SK-N-SH (cell line): Measurements from ENCODE around the gene SFXN3. TPM values are rescaled to one million over a fixed set of nuclear protein-coding genes. Genes with fewer than 3 reads are reported as not detected.

Experiments used
- CTCF ChIA-PET: fragments of 300-600, 350-600 bp; formaldehyde crosslinking; extraction: SDS; loops from one replicate; lab custom pipeline; 2021; lab: Yijun Ruan, JAX
- POLR2A ChIA-PET: fragments of 350-600 bp; sonication (Branson Sonifier 250); formaldehyde crosslinking; extraction: SDS; loops from one replicate; lab custom pipeline; 2020; ENCODE audit warnings: antibody characterized with exemption, inconsistent platforms; lab: Yijun Ruan, JAX
- DNase-seq: peaks from one replicate; pipeline ENCODE4 v3.0.0; 2012
- H2AFZ ChIP-seq: fragments of 200-600 bp; sonication (generic); 2 replicates; pipeline ENCODE4 v1.8.1; 2016; ENCODE audit warnings: antibody characterized with exemption, mild to moderate bottlenecking, low read depth
- H3F3A ChIP-seq: fragments of 200-600 bp; sonication (generic); replicated peaks from 2 replicates; pipeline ENCODE3; 2016; ENCODE audit warnings: antibody characterized with exemption, mild to moderate bottlenecking; ENCODE audit not compliant: insufficient read depth
- H3K27ac ChIP-seq, 2 experiments: fragments of 200-500 bp in 1 of 2; fragments of 200-600 bp in 1 of 2; sonication (Bioruptor generic) in 1 of 2; sonication (generic), shearing (Covaris generic) in 1 of 2; 2 replicates each; pipeline versions ENCODE4 v1.5.1 to v1.6.1; 2014 to 2016; ENCODE audit warnings: low read depth in 2 of 2, inconsistent platforms in 1 of 2, low read length in 1 of 2, mild to moderate bottlenecking in 1 of 2, mixed read lengths in 1 of 2
- H3K27me3 ChIP-seq: fragments of 200-600 bp; sonication (generic), shearing (Covaris generic); 2 replicates; pipeline ENCODE4 v1.6.1; 2016; ENCODE audit warnings: mixed run types; ENCODE audit not compliant: insufficient read depth
- H3K36me3 ChIP-seq, 2 experiments: fragments of 200-500 bp in 1 of 2; fragments of 200-600 bp in 1 of 2; sonication (Bioruptor generic) in 1 of 2; sonication (generic) in 1 of 2; replicated peaks in 1 of 2; 2 replicates each; pipeline versions ENCODE3 to v1.5.1; 2014 to 2016; ENCODE audit warnings: low read length in 1 of 2, mild to moderate bottlenecking in 1 of 2; ENCODE audit not compliant: insufficient read depth in 2 of 2, control insufficient read depth in 1 of 2
- H3K4me1 ChIP-seq, 2 experiments: fragments of 200-500 bp in 1 of 2; fragments of 200-600 bp in 1 of 2; sonication (Bioruptor generic) in 1 of 2; sonication (generic), shearing (Covaris generic) in 1 of 2; 2 replicates each; pipeline versions ENCODE4 v1.5.1 to v1.6.1; 2014 to 2016; ENCODE audit warnings: low read depth in 1 of 2, low read length in 1 of 2, mixed run types in 1 of 2; ENCODE audit not compliant: insufficient read depth in 2 of 2, control insufficient read depth in 1 of 2
- H3K4me2 ChIP-seq: fragments of 200-600 bp; sonication (generic), shearing (Covaris generic); 2 replicates; pipeline ENCODE4 v1.6.1; 2017; ENCODE audit warnings: mixed run types
- H3K4me3 ChIP-seq, 2 experiments: fragments of 200-500 bp in 1 of 2; fragments of 200-600 bp in 1 of 2; sonication (Bioruptor generic) in 1 of 2; sonication (generic), shearing (Covaris generic) in 1 of 2; 2 replicates each; pipeline versions ENCODE4 v1.5.1 to v1.8.1; 2014 to 2016; ENCODE audit warnings: low read depth in 2 of 2, inconsistent platforms in 1 of 2, low read length in 1 of 2, mild to moderate bottlenecking in 1 of 2, mixed read lengths in 1 of 2, moderate library complexity in 1 of 2
- H3K79me2 ChIP-seq: fragments of 200-600 bp; sonication (generic); 2 replicates; pipeline ENCODE4 v1.8.1; 2017; ENCODE audit warnings: mild to moderate bottlenecking; ENCODE audit not compliant: insufficient read depth
- H3K9ac ChIP-seq: fragments of 200-600 bp; sonication (generic); 2 replicates; pipeline ENCODE4 v1.6.1; 2017; ENCODE audit warnings: mixed run types
- H3K9me2 ChIP-seq: fragments of 200-600 bp; sonication (generic); 2 replicates; pipeline ENCODE4 v1.6.1; 2017; ENCODE audit warnings: mixed run types
- H3K9me3 ChIP-seq: fragments of 200-600 bp; sonication (generic); 2 replicates; pipeline ENCODE4 v1.6.1; 2017; ENCODE audit warnings: mixed run types, mild to moderate bottlenecking, moderate library complexity
- H4K20me1 ChIP-seq: fragments of 200-600 bp; sonication (generic); 2 replicates; pipeline ENCODE4 v1.6.1; 2017; ENCODE audit warnings: mild to moderate bottlenecking, mixed run types; ENCODE audit not compliant: insufficient read depth
- CHD2 ChIP-seq: fragments of 150-350 bp; IDR thresholded peaks from 2 replicates; pipeline ENCODE4 v1.6.1; 2018; ENCODE audit warnings: low read length; ENCODE audit not compliant: partially characterized antibody
- GABPA ChIP-seq: IDR thresholded peaks from 2 replicates; pipeline ENCODE4 v1.4.0; 2012; ENCODE audit warnings: low read depth, mild to moderate bottlenecking
- MAX ChIP-seq: IDR thresholded peaks from 2 replicates; pipeline ENCODE4 v1.4.0; 2012; ENCODE audit warnings: low read depth
- POLR2AphosphoS5 ChIP-seq: IDR thresholded peaks from 2 replicates; pipeline ENCODE4 v1.6.1; 2012; ENCODE audit warnings: low read depth, low read length
- RAD21 ChIP-seq: IDR thresholded peaks from 2 replicates; pipeline ENCODE4 v1.6.1; 2012; ENCODE audit warnings: mild to moderate bottlenecking, low read length
- RCOR1 ChIP-seq: fragments of 150-350 bp; IDR thresholded peaks from 2 replicates; pipeline ENCODE4 v1.6.1; 2017; ENCODE audit warnings: antibody characterized with exemption, low read length
- RFX5 ChIP-seq: IDR thresholded peaks from 2 replicates; pipeline ENCODE4 v1.6.1; 2012; ENCODE audit warnings: mild to moderate bottlenecking, improper control_type of control experiment, low read length
- SMC3 ChIP-seq: IDR thresholded peaks from 2 replicates; pipeline ENCODE4 v1.6.1; 2012; ENCODE audit warnings: low read depth, low read length, improper control_type of control experiment
- TCF12 ChIP-seq: IDR thresholded peaks from 2 replicates; pipeline ENCODE4 v1.4.0; 2012
- TEAD4 ChIP-seq: IDR thresholded peaks from 2 replicates; pipeline ENCODE4 v1.4.0; 2012; ENCODE audit warnings: mild to moderate bottlenecking, borderline replicate concordance; ENCODE audit not compliant: insufficient read depth
- USF2 ChIP-seq: fragments of 150-350 bp; IDR thresholded peaks from 2 replicates; pipeline ENCODE4 v1.6.1; 2017; ENCODE audit warnings: antibody characterized with exemption, low read length, low read depth, borderline replicate concordance
- ZBTB33 ChIP-seq: IDR thresholded peaks from 2 replicates; pipeline ENCODE4 v1.4.0; 2012; ENCODE audit warnings: low read depth, borderline replicate concordance
- WGBS: methylation state at CpG from one replicate; pipeline ENCODE4 v1.1.6; 2017; ENCODE audit warnings: low lambda C conversion rate; 5-methylcytosine and 5-hydroxymethylcytosine counted together
- polyA plus RNA-seq, 3 experiments: library from polyadenylated mRNA; depleted of rRNA; stranded (reverse); fragments of >200 nt; gene quantifications; 2 replicates each; pipeline ENCODE4 v1.2.3, GENCODE V29; 2012

The SFXN3 gene
- polyA plus RNA-seq, 1 of the 3 experiments (the other 2 are of a cell fraction): 142 TPM

GRCh38 chr10:101064415-101065030, 33.5 kb downstream of the SFXN3 start:
- Histone ChIP-seq H3K27ac (no peak overlapping the region), H3K79me2 (peaks cover 10% of the 10 kb centered on the region), H4K20me1 (no peaks in the 10 kb centered on the region), H3K4me1 (peaks cover 16 to 34% of the 10 kb centered on the region in 2 experiments; a peak in 3 of 4 replicates), H3F3A (peaks cover 6% of the 10 kb centered on the region), H3K9ac (no peak overlapping the region), H3K9me3 (no peaks in the 10 kb centered on the region), H3K4me3 (no peak overlapping the region), H3K27me3 (no peaks in the 10 kb centered on the region), H3K4me2 (no peak overlapping the region), H2AFZ (no peak overlapping the region), H3K36me3 (no peaks in the 10 kb centered on the region), H3K9me2 (no peaks in the 10 kb centered on the region)
- 91% methylated on average over 6 of the region's 9 CpGs for WGBS
- TF ChIP-seq RAD21: no peak
- TF ChIP-seq GABPA: no peak
- no peak for TF ChIP-seq CHD2
- no peak for TF ChIP-seq USF2
- no peak for TF ChIP-seq TEAD4
- TF ChIP-seq RCOR1: no peak
- TF ChIP-seq TCF12: no peak
- no peak for TF ChIP-seq ZBTB33
- no peak for TF ChIP-seq SMC3
- TF ChIP-seq POLR2AphosphoS5: no peak
- DNase-seq: no peak
- ChIA-PET POLR2A (interaction anchor here (2.9 kb wide), 1 partner anchor 21 kb away, joined by 11 read pairs; no protein-coding TSS in a partner anchor), CTCF (interaction anchor here (0.9 to 18.9 kb wide), 12 partner anchors 9 to 82 kb away, joined by 3 to 234 read pairs (median 5); no protein-coding TSS in a partner anchor)

- Histone ChIP-seq H3K79me2 (no peaks in the 10 kb centered on the region), H3K4me2 (no peak overlapping the region), H3K4me3 (no peak overlapping the region), H3K27ac (no peak overlapping the region), H3K36me3 (no peaks in the 10 kb centered on the region), H3F3A (peaks cover 4% of the 10 kb centered on the region), H3K9me2 (no peaks in the 10 kb centered on the region), H3K9me3 (no peaks in the 10 kb centered on the region), H3K9ac (no peak overlapping the region), H3K27me3 (no peaks in the 10 kb centered on the region), H4K20me1 (no peaks in the 10 kb centered on the region), H2AFZ (no peak overlapping the region), H3K4me1 (peaks cover 15 to 32% of the 10 kb centered on the region in 2 experiments; a peak in 2 of 4 replicates)
- no peak for DNase-seq
- POLR2A ChIA-PET: interaction anchor here (0.6 kb wide), 1 partner anchor 24 kb away, joined by 3 read pairs; no protein-coding TSS in a partner anchor
- TF ChIP-seq MAX (0 out of 2 replicates have a peak, but pooled peaks have one; percentile 41), RFX5 (no peak)
- WGBS: 89% methylated on average over 3 of the region's 3 CpGs
- CTCF ChIA-PET: interaction anchor here (1.1 to 18.9 kb wide), 7 partner anchors 10 to 74 kb away, joined by 3 to 234 read pairs (median 9); no protein-coding TSS in a partner anchor
Measured at GRCh38 chr10:101065481-101066145, 34.6 kb downstream of the SFXN3 start.
